Breast epithelium (tissue), 4 donors: ENCODE data around the gene MALAT1. TPM values are rescaled to one million over a fixed set of nuclear protein-coding genes. Genes with fewer than 3 reads are reported as not detected.

Source experiments
- DNase-seq, 2 donors: peaks; one replicate each; pipeline ENCODE4 v3.0.0-alpha.2; 2019; ENCODE audit warnings: low spot score in 2 of 2
- H3K27ac ChIP-seq, 2 donors: fragments of 200-600 bp; sonication (generic) in 1 of 2; one replicate each; pipeline ENCODE4 v1.5.1; 2016 to 2019; ENCODE audit warnings: mild to moderate bottlenecking in 1 of 2
- H3K27me3 ChIP-seq, 2 donors: fragments of 200-600 bp; sonication (generic) in 1 of 2; one replicate each; pipeline versions ENCODE4 v1.5.1 to v1.6.0; 2017 to 2019; ENCODE audit warnings: control low read depth in 1 of 2, mild to moderate bottlenecking in 1 of 2
- H3K36me3 ChIP-seq: fragments of 200-600 bp; one replicate; pipeline ENCODE4 v1.5.1; 2019
- H3K4me1 ChIP-seq, 2 donors: fragments of 200-600 bp; sonication (generic); one replicate each; pipeline ENCODE4 v1.5.1; 2016 to 2019; ENCODE audit warnings: control low read depth in 1 of 2
- H3K4me3 ChIP-seq, 3 donors: fragments of 200-600 bp; sonication (generic); 1 replicate in 2 of 3; 2 replicates in 1 of 3; pipeline ENCODE4 v1.5.1; 2016 to 2019; ENCODE audit warnings: mild to moderate bottlenecking in 3 of 3, moderate library complexity in 2 of 3
- H3K9me3 ChIP-seq, 2 donors: fragments of 200-600 bp; sonication (generic) in 1 of 2; one replicate each; pipeline ENCODE4 v1.5.1; 2016 to 2019; ENCODE audit warnings: control low read depth in 1 of 2
- CTCF ChIP-seq, 3 donors: fragments of 450-650 bp; IDR thresholded peaks; one replicate each; pipeline ENCODE4 v1.5.1; 2016 to 2017; ENCODE audit warnings: antibody characterized with exemption in 3 of 3, mild to moderate bottlenecking in 3 of 3, moderate library complexity in 3 of 3
- POLR2A ChIP-seq: fragments of 450-650 bp; IDR thresholded peaks from one replicate; pipeline ENCODE4 v1.6.1; 2016; ENCODE audit warnings: antibody characterized with exemption, mild to moderate bottlenecking, moderate library complexity
- POLR2AphosphoS5 ChIP-seq, 3 donors: sonication (generic); formaldehyde crosslinking; IDR thresholded peaks; one replicate each; pipeline ENCODE4 v1.6.1; 2017; ENCODE audit warnings: antibody characterized with exemption in 3 of 3
- intact Hi-C: fragments of 100-400 bp; cut with DNase I; formaldehyde crosslinking; loops from one replicate; pipeline ENCODE4 v1.15.1; 2023; ENCODE audit warnings: low total_unique reads
- total RNA-seq, 3 donors: library from RNA; depleted of rRNA; stranded (reverse); fragments of >200 nt; gene quantifications; one replicate each; pipeline ENCODE4 v1.1.0, GENCODE V29; 2016

Gene MALAT1
- total RNA-seq, 3 donors from 2014 or later: 14,217 to 22,312 (median 18,959) TPM

GRCh38 chr11:65491614-65492386, 7.0 kb upstream of the MALAT1 start:
- no peaks in the 10 kb centered on the region for H3K36me3 ChIP-seq
- peaks cover 43 to 80% of the 10 kb centered on the region in 2 donors for H3K4me1 ChIP-seq
- no peaks in the 10 kb centered on the region for H3K27me3 ChIP-seq
- peak overlapping the region; percentile 98 to 99 for H3K27ac ChIP-seq
- TF ChIP-seq POLR2AphosphoS5 (IDR thresholded peaks at IDR 0.05) (peak; percentile 53 to 82 (median 59)), POLR2A (no peak), CTCF (IDR thresholded peaks at IDR 0.05) (no peak)
- intact Hi-C loops: no loop called here
- DNase-seq: peak; percentile 92 to 93
- H3K9me3 ChIP-seq: no peaks in the 10 kb centered on the region
- H3K4me3 ChIP-seq: peak overlapping the region in 2 of 3 donors; percentile 4 to 40

- Histone ChIP-seq H3K36me3 (no peaks in the 10 kb centered on the region), H3K9me3 (no peaks in the 10 kb centered on the region), H3K27ac (peak overlapping the region; percentile 98 to 99), H3K27me3 (no peaks in the 10 kb centered on the region), H3K4me3 (peak overlapping the region in 2 of 3 donors; percentile 1 to 40), H3K4me1 (peaks cover 39 to 77% of the 10 kb centered on the region in 2 donors)
- TF ChIP-seq CTCF (IDR thresholded peaks at IDR 0.05) (no peak), POLR2A (no peak), POLR2AphosphoS5 (IDR thresholded peaks at IDR 0.05) (no peak)
- no peak for DNase-seq
- intact Hi-C loops: no loop called here
Measured at GRCh38 chr11:65492387-65492636, 6.5 kb upstream of the MALAT1 start.

GRCh38 chr11:65492637-65493366, 6.0 kb upstream of the MALAT1 start:
- peak; percentile 78 to 79 for DNase-seq
- H3K4me3 ChIP-seq: peak overlapping the region; percentile 1 to 40 (median 6)
- TF ChIP-seq POLR2AphosphoS5 (IDR thresholded peaks at IDR 0.05) (peak; percentile 53 to 68 (median 67)), POLR2A (peak; percentile 34), CTCF (IDR thresholded peaks at IDR 0.05) (no peak)
- intact Hi-C loops: no loop called here
- H3K9me3 ChIP-seq: no peaks in the 10 kb centered on the region
- H3K27ac ChIP-seq: peak overlapping the region; percentile 98 to 99
- H3K4me1 ChIP-seq: peaks cover 38 to 76% of the 10 kb centered on the region in 2 donors
- no peaks in the 10 kb centered on the region for H3K27me3 ChIP-seq
- H3K36me3 ChIP-seq: no peaks in the 10 kb centered on the region

- intact Hi-C loops: no loop called here
- H3K27ac ChIP-seq: peak overlapping the region; percentile 98 to 99
- H3K4me1 ChIP-seq: peaks cover 31 to 68% of the 10 kb centered on the region in 2 donors
- H3K27me3 ChIP-seq: no peaks in the 10 kb centered on the region
- TF ChIP-seq POLR2AphosphoS5 (IDR thresholded peaks at IDR 0.05) (peak in 2 of 3 donors; percentile 42 to 73), CTCF (IDR thresholded peaks at IDR 0.05) (no peak)
- peak overlapping the region in 2 of 3 donors; percentile 6 to 40 for H3K4me3 ChIP-seq
- DNase-seq: peak in 1 of 2 donors; percentile 84
- H3K36me3 ChIP-seq: no peaks in the 10 kb centered on the region
- H3K9me3 ChIP-seq: no peaks in the 10 kb centered on the region
Measured at GRCh38 chr11:65493367-65494176, 5.3 kb upstream of the MALAT1 start.
